Activated naive CD8-positive, alpha-beta T cell (primary cell): ENCODE measurements around the gene SND1.

Experiments used
- H3K27ac Mint-ChIP-seq: one replicate; pipeline ENCODE4 v1.8.0; 2021; ENCODE audit warnings: mixed read lengths
- H3K27me3 Mint-ChIP-seq: one replicate; pipeline ENCODE4 v1.8.0; 2021; ENCODE audit warnings: mixed read lengths
- H3K36me3 Mint-ChIP-seq: one replicate; pipeline ENCODE4 v1.8.0; 2021; ENCODE audit warnings: mixed read lengths
- H3K4me1 Mint-ChIP-seq: one replicate; pipeline ENCODE4 v1.8.0; 2021; ENCODE audit warnings: low read depth, mixed read lengths
- H3K4me3 Mint-ChIP-seq: one replicate; pipeline ENCODE4 v1.8.0; 2021; ENCODE audit warnings: mild to moderate bottlenecking, mixed read lengths
- H3K9me3 Mint-ChIP-seq: one replicate; pipeline ENCODE4 v1.8.0; 2021; ENCODE audit warnings: low read depth, mixed read lengths

The SND1 gene

GRCh38 chr7:128075242-128076095 lies 423.5 kb downstream of the SND1 start:
- H3K36me3 Mint-ChIP-seq, result peaks cover 4% of the 10 kb centered on the region
- no peaks in the 10 kb centered on the region for H3K9me3 Mint-ChIP-seq
- H3K27me3 Mint-ChIP-seq, result no peaks in the 10 kb centered on the region
- peaks cover 14% of the 10 kb centered on the region for H3K4me1 Mint-ChIP-seq
- H3K27ac Mint-ChIP-seq, result no peak overlapping the region
- no peak overlapping the region for H3K4me3 Mint-ChIP-seq

- no peak overlapping the region for H3K27ac Mint-ChIP-seq
- H3K27me3 Mint-ChIP-seq, result no peaks in the 10 kb centered on the region
- H3K9me3 Mint-ChIP-seq, result no peaks in the 10 kb centered on the region
- no peaks in the 10 kb centered on the region for H3K36me3 Mint-ChIP-seq
- no peak overlapping the region for H3K4me3 Mint-ChIP-seq
- H3K4me1 Mint-ChIP-seq, result peaks cover 6% of the 10 kb centered on the region
Measured at GRCh38 chr7:128076196-128076795, 424.3 kb downstream of the SND1 start.

- H3K4me3 Mint-ChIP-seq, result no peak overlapping the region
- H3K4me1 Mint-ChIP-seq, result peaks cover under 1% of the 10 kb centered on the region
- H3K27me3 Mint-ChIP-seq, result no peaks in the 10 kb centered on the region
- H3K36me3 Mint-ChIP-seq, result no peaks in the 10 kb centered on the region
- no peaks in the 10 kb centered on the region for H3K9me3 Mint-ChIP-seq
- no peak overlapping the region for H3K27ac Mint-ChIP-seq
Measured at GRCh38 chr7:128076796-128077271, 424.8 kb downstream of the SND1 start.

GRCh38 chr7:128078309-128078708 lies 426.3 kb downstream of the SND1 start:
- no peaks in the 10 kb centered on the region for H3K27me3 Mint-ChIP-seq
- H3K36me3 Mint-ChIP-seq, result peaks cover 3% of the 10 kb centered on the region
- H3K4me1 Mint-ChIP-seq, result no peaks in the 10 kb centered on the region
- no peak overlapping the region for H3K4me3 Mint-ChIP-seq
- H3K27ac Mint-ChIP-seq, result no peak overlapping the region
- no peaks in the 10 kb centered on the region for H3K9me3 Mint-ChIP-seq

GRCh38 chr7:128080169-128080568 lies 428.2 kb downstream of the SND1 start:
- no peaks in the 10 kb centered on the region for H3K9me3 Mint-ChIP-seq
- no peaks in the 10 kb centered on the region for H3K27me3 Mint-ChIP-seq
- no peak overlapping the region for H3K4me3 Mint-ChIP-seq
- peaks cover 4% of the 10 kb centered on the region for H3K36me3 Mint-ChIP-seq
- no peak overlapping the region for H3K27ac Mint-ChIP-seq
- H3K4me1 Mint-ChIP-seq, result no peaks in the 10 kb centered on the region

- Mint-ChIP-seq H3K9me3 (no peaks in the 10 kb centered on the region), H3K27me3 (no peaks in the 10 kb centered on the region), H3K27ac (no peak overlapping the region)
Measured at GRCh38 chr7:128081351-128081750, 429.4 kb downstream of the SND1 start.

GRCh38 chr7:128081808-128082207 lies 429.8 kb downstream of the SND1 start:
- Mint-ChIP-seq H3K4me3 (no peak overlapping the region), H3K27me3 (no peaks in the 10 kb centered on the region), H3K4me1 (no peaks in the 10 kb centered on the region), H3K27ac (no peak overlapping the region), H3K9me3 (no peaks in the 10 kb centered on the region), H3K36me3 (peaks cover 7% of the 10 kb centered on the region)

More at GRCh38 chr7:128081351-128081750, 429.4 kb downstream of the SND1 start:
- Mint-ChIP-seq H3K36me3 (peaks cover 7% of the 10 kb centered on the region), H3K4me1 (no peaks in the 10 kb centered on the region), H3K4me3 (no peak overlapping the region)

GRCh38 chr7:128082431-128082830 lies 430.4 kb downstream of the SND1 start:
- Mint-ChIP-seq H3K9me3 (no peaks in the 10 kb centered on the region), H3K27ac (no peak overlapping the region), H3K4me3 (no peak overlapping the region), H3K4me1 (no peaks in the 10 kb centered on the region), H3K36me3 (peaks cover 10% of the 10 kb centered on the region), H3K27me3 (no peaks in the 10 kb centered on the region)

- Mint-ChIP-seq H3K27ac (no peak overlapping the region), H3K27me3 (no peaks in the 10 kb centered on the region), H3K9me3 (no peaks in the 10 kb centered on the region), H3K4me3 (no peak overlapping the region), H3K36me3 (peaks cover 11% of the 10 kb centered on the region), H3K4me1 (no peaks in the 10 kb centered on the region)
Measured at GRCh38 chr7:128084896-128085608, 433.1 kb downstream of the SND1 start.

GRCh38 chr7:128090492-128090891 lies 438.5 kb downstream of the SND1 start:
- Mint-ChIP-seq H3K4me3 (no peak overlapping the region), H3K36me3 (peaks cover 13% of the 10 kb centered on the region), H3K9me3 (no peaks in the 10 kb centered on the region), H3K4me1 (no peaks in the 10 kb centered on the region), H3K27me3 (no peaks in the 10 kb centered on the region), H3K27ac (no peak overlapping the region)

GRCh38 chr7:128091106-128091505 lies 439.1 kb downstream of the SND1 start:
- H3K9me3 Mint-ChIP-seq, result no peaks in the 10 kb centered on the region
- H3K4me3 Mint-ChIP-seq, result no peak overlapping the region
- H3K36me3 Mint-ChIP-seq, result peaks cover 15% of the 10 kb centered on the region
- H3K27ac Mint-ChIP-seq, result no peak overlapping the region
- H3K27me3 Mint-ChIP-seq, result no peaks in the 10 kb centered on the region
- H3K4me1 Mint-ChIP-seq, result no peaks in the 10 kb centered on the region

- Mint-ChIP-seq H3K36me3 (peaks cover 18% of the 10 kb centered on the region), H3K9me3 (no peaks in the 10 kb centered on the region), H3K4me1 (no peaks in the 10 kb centered on the region), H3K27ac (no peak overlapping the region), H3K27me3 (no peaks in the 10 kb centered on the region), H3K4me3 (no peak overlapping the region)
Measured at GRCh38 chr7:128092221-128092620, 440.2 kb downstream of the SND1 start.

- Mint-ChIP-seq H3K27ac (no peak overlapping the region), H3K4me1 (no peaks in the 10 kb centered on the region), H3K4me3 (no peak overlapping the region), H3K27me3 (no peaks in the 10 kb centered on the region), H3K36me3 (peaks cover 15% of the 10 kb centered on the region), H3K9me3 (no peaks in the 10 kb centered on the region)
Measured at GRCh38 chr7:128093614-128094570, 441.9 kb downstream of the SND1 start.

- H3K4me1 Mint-ChIP-seq, result peaks cover 4% of the 10 kb centered on the region
- no peak overlapping the region for H3K4me3 Mint-ChIP-seq
- H3K9me3 Mint-ChIP-seq, result no peaks in the 10 kb centered on the region
- H3K27ac Mint-ChIP-seq, result no peak overlapping the region
- H3K36me3 Mint-ChIP-seq, result peaks cover 15% of the 10 kb centered on the region
- H3K27me3 Mint-ChIP-seq, result no peaks in the 10 kb centered on the region
Measured at GRCh38 chr7:128094686-128095085, 442.7 kb downstream of the SND1 start.
